NCI-H2029 treated with DMSO at 0.1 percent for 48 hours (cell line): ENCODE data around the gene PRSS56.

Experiments
- DNase-seq: peaks from one replicate; lab custom pipeline; 2025; lab: John Stamatoyannopoulos, UW

Gene PRSS56

GRCh38 chr2:232502511-232502910 is 17.7 kb upstream of the PRSS56 start:
- no peak for DNase-seq

- DNase-seq, result no peak
Measured at GRCh38 chr2:232502911-232503808, 17.0 kb upstream of the PRSS56 start.

GRCh38 chr2:232503809-232504323 is 16.3 kb upstream of the PRSS56 start:
- no peak for DNase-seq

- DNase-seq, result no peak
Measured at GRCh38 chr2:232504438-232504837, 15.8 kb upstream of the PRSS56 start.

GRCh38 chr2:232505856-232506255 is 14.3 kb upstream of the PRSS56 start:
- no peak for DNase-seq

- DNase-seq, result no peak
Measured at GRCh38 chr2:232506709-232507108, 13.5 kb upstream of the PRSS56 start.

- no peak for DNase-seq
Measured at GRCh38 chr2:232508251-232508650, 11.9 kb upstream of the PRSS56 start.

- DNase-seq, result no peak
Measured at GRCh38 chr2:232511336-232511890, 8.8 kb upstream of the PRSS56 start.

GRCh38 chr2:232512602-232513001 is 7.6 kb upstream of the PRSS56 start:
- DNase-seq, result no peak

- no peak for DNase-seq
Measured at GRCh38 chr2:232513353-232513752, 6.8 kb upstream of the PRSS56 start.

GRCh38 chr2:232515639-232516038 is 4.5 kb upstream of the PRSS56 start:
- no peak for DNase-seq

GRCh38 chr2:232516551-232516950 is 3.6 kb upstream of the PRSS56 start:
- no peak for DNase-seq

- DNase-seq, result no peak
Measured at GRCh38 chr2:232518844-232519243, 1.3 kb upstream of the PRSS56 start.

GRCh38 chr2:232520489-232520888 is 301 bp downstream of the PRSS56 start:
- DNase-seq, result no peak

- DNase-seq, result no peak
Measured at GRCh38 chr2:232521098-232521497, 910 bp downstream of the PRSS56 start.

GRCh38 chr2:232521959-232522622 is 1.9 kb downstream of the PRSS56 start:
- DNase-seq, result no peak

GRCh38 chr2:232522623-232523401 is 2.6 kb downstream of the PRSS56 start:
- DNase-seq, result no peak

GRCh38 chr2:232523402-232523681 is 3.2 kb downstream of the PRSS56 start:
- no peak for DNase-seq

GRCh38 chr2:232523682-232524597 is 3.8 kb downstream of the PRSS56 start:
- DNase-seq, result no peak

- no peak for DNase-seq
Measured at GRCh38 chr2:232524771-232525170, 4.6 kb downstream of the PRSS56 start.

- DNase-seq, result no peak
Measured at GRCh38 chr2:232525199-232525598, 5.0 kb downstream of the PRSS56 start.
